Measurements from ENCODE around the gene LHX6.

- no peak for TF ChIP-seq GATA3 (IDR thresholded peaks at IDR 0.05; ENCODE audit: low read depth, low read length)
- no peak for TF ChIP-seq GATA2 (IDR thresholded peaks at IDR 0.05; ENCODE audit: low read depth, low read length)
Observed at GRCh38 chr9:122202111-122202510, 26.6 kb downstream of the LHX6 start.

All from SH-SY5Y (cell line).